DMS153 treated with DMSO at 0.1 percent for 48 hours (cell line): ENCODE results near the gene SLC39A3.

Source experiments
- DNase-seq: peaks from one replicate; lab custom pipeline; 2025; ENCODE audit not compliant: unreplicated experiment; lab: John Stamatoyannopoulos, UW

Gene SLC39A3

GRCh38 chr19:2706251-2706650, 33.6 kb downstream of the SLC39A3 start:
- DNase-seq = no peak

DNA sequence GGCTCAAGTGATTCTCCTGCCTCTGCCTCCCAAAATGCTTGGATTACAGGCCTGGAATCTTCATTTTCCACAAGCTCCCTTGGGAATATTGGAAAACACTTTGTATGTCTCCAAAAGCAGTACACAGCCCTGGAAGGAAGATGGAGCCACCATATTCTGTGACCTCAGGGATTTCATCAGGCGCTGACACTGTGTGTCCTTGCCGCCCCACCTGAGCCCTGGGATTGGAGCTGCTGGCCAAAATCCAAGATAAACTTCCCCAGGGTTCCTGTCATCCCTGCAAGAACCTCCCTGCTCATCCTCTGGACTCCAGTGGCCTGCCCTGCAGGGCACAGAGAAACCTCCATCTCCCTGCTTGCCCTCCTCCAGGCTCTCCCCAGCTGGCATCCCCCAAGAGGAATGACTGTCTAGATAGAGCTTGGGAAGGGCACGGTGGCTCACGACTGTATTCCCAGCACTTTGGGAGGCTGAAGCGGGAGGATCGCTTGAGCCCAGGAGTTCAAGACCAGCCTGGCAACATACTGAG, 36.1 kb downstream of the SLC39A3 start:
- no peak for DNase-seq

DNA sequence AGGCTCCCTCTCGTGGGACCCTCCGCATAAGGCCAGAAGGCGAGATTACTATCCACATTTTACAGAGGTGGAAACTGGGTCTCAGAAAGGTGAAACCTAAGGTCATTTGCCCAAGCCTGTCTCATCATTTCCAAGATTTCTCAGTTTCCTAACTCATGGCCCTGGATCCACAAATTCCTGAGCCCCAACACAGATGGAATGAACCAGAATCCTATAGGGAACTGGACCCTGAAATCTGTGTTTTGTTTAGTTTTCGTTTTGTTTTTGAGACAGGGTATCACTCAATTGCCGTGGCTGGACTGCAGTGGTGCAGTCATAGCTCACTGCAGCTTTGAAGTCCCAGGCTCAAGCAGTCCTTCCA, 36.8 kb downstream of the SLC39A3 start:
- no peak for DNase-seq

GRCh38 chr19:2702170-2703076, 37.4 kb downstream of the SLC39A3 start, which contains the start of gene GNG7:
GNG7 (minus strand) TSS chr19:2702694; CDS start chr19:2520688, 182,006 bp downstream.
- no peak for DNase-seq

GRCh38 chr19:2701361-2702169, 38.3 kb downstream of the SLC39A3 start:
- DNase-seq = no peak

- DNase-seq = no peak
These were observed 39.0 kb downstream of the SLC39A3 start for GRCh38 chr19:2700660-2701360.

DNA sequence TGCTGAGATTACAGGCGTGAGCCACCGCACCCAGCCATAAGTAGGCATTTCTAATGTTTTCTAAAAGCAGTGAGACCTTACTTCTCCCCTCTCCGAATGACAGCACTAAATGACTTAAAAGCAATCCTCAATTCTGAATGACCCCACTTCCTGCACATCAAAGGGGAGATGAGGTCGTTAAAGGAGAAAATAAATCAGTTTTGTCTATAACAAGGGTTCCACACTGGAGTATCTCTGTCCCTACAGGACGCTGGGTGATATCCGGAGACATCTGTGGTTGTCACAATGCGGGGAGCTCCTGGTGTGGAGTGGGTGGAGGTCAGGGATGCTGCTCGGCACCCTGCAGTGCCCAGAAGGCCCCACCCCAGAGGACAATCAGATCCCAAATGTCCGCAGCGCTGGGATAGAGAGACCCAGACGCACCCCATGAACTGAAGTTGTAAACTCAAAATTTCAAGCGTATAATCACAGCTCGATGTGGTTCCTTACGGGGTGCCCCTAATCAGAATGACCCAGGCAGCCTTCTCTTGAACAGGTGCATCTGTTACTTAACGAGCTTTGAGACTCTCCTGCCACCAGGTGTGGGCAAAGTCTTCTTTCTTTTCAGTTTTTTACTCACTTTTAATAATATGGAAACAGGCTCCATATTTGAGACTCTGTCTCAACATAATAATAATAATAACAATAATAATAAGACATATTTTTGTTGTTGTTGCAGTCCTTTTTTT, 40.2 kb downstream of the SLC39A3 start:
- no peak for DNase-seq

DNA sequence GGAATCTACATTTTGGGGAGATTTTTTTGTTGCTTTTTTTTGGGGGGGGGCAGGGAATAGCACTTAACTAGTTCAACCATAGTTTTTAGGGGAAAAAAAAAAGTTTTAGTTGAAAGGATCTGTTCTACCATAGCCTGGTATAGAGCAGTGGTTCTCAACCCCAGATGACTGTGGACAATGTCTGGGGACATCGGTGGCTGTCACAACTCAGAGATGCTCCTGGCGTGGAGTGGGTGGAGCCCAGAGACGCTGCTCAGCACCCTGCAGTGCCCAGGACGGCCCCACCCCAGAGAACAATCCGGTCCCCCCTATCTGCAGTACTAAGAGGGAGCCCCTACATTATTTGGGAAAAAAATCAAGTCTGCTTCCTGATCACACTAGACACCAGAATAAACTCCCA, 45.6 kb downstream of the SLC39A3 start:
- no peak for DNase-seq

DNA sequence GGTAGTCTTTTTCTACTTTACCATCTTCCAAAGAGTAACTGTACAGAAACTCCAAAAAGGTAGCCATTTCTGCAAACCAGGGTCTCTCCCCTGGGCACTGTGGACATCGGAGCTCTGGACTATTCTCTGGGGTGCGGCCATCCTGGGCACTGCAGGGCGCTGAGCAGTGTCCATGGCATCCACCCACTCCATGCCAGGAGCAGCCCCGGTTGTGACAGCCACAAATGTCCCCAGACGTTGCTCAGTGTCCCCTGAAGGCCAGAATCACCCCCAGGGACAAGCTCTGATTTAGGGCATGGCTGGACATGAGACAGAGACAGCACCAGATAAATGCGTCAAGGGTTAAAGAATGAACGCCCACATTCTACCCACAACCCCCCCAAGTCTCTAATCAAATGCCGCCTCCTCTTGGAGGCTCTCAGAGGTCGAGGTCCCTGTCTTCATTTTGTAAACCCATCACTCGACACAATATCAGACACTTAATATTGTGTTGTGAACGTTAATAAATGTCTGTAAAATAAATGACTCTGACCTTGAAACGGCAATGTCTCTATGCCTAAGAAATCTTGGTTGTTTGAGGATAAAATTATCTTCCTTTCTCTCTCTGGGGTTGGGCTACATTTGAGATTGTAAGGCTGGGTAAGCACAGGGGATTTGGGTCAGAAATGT, 46.2 kb downstream of the SLC39A3 start:
- DNase-seq = no peak

DNA sequence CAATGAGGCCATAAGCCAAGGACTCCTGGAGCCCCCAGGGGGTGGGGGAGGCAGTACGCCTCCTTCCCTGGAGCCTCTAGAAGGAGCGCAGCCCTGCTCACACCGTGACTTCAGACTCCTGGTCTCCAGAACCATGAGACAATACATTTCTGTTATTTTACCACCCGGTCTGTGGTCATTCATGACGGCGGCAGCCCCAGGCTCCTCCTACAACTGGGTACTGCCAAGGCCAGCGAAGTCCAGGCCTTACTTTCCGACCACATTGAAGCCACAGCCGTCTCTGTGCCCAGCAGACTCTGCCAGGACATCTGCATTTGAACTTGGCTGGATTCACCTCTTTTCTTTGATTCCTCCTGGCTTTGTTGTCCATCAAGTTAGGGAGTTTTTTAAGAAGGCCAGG, 47.9 kb downstream of the SLC39A3 start:
- DNase-seq = no peak

- no peak for DNase-seq
These were observed 49.0 kb downstream of the SLC39A3 start for GRCh38 chr19:2690856-2691255.

- no peak for DNase-seq
These were observed 53.5 kb downstream of the SLC39A3 start for GRCh38 chr19:2686360-2686759.

DNA sequence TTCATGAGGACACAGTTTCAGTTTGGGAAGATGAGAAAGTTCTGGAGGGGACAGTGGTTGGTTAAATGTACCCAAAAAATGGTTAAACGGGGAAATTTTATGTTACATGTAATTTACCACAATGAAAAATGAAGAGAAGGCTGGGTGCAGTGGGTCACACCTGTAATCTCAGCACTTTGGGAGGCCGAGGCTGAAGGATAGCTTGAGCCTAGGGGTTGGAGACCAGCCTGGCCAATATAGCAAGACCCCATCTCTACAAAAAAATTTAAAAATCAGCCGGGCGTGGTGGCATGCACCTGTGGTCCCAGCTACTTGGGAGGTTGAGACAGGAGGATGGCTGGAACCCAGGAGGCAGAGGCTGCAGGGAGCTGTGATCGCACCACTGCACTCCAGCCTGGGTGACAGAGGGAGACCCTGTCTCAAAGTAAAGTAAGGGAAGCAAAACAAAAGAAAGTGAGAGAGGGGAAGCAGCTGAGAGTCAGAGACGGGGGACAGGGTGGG, 54.6 kb downstream of the SLC39A3 start:
- DNase-seq = no peak

GRCh38 chr19:2683430-2684003, 56.3 kb downstream of the SLC39A3 start:
- DNase-seq = no peak
